IgD-negative memory B cell (primary cell): ENCODE data around the gene NBAS. TPM values are rescaled to one million over a fixed set of nuclear protein-coding genes. Genes with fewer than 3 reads are reported as not detected.
"Not testable (repeated sequence)": the region's sequence is repeated elsewhere in the genome, so short reads cannot be mapped to it uniquely, and the experiment has no call there.

Experiments used
- H3K27ac Mint-ChIP-seq, 3 donors: one replicate each; pipeline ENCODE4 v1.8.0; 2020 to 2022; ENCODE audit warnings: mild to moderate bottlenecking in 3 of 3, mixed read lengths in 3 of 3, moderate library complexity in 1 of 3
- H3K27me3 Mint-ChIP-seq: one replicate; pipeline ENCODE4 v1.8.0; 2021; ENCODE audit warnings: mixed read lengths
- H3K36me3 Mint-ChIP-seq: one replicate; pipeline ENCODE4 v1.8.0; 2020; ENCODE audit warnings: mild to moderate bottlenecking, mixed read lengths
- H3K4me1 Mint-ChIP-seq, 3 donors: one replicate each; pipeline ENCODE4 v1.8.0; 2020 to 2022; ENCODE audit warnings: mixed read lengths in 3 of 3, mild to moderate bottlenecking in 1 of 3
- H3K4me3 Mint-ChIP-seq, 4 donors: one replicate each; pipeline ENCODE4 v1.8.0; 2020 to 2022; ENCODE audit warnings: mild to moderate bottlenecking in 4 of 4, mixed read lengths in 4 of 4, moderate library complexity in 3 of 4
- H3K9me3 Mint-ChIP-seq, 3 donors: one replicate each; pipeline ENCODE4 v1.8.0; 2020 to 2021; ENCODE audit warnings: mixed read lengths in 3 of 3, mild to moderate bottlenecking in 1 of 3
- polyA plus RNA-seq: library from polyadenylated mRNA; unstranded; fragments of 300-500 nt; fragmentation: Illumina TruSeq; gene quantifications from one replicate; pipeline ENCODE4 v1.2.3, GENCODE V29; 2021

The NBAS gene
- polyA plus RNA-seq, 1 donor from 2014 or later = 12.6 TPM

- Mint-ChIP-seq H3K27ac (no peak overlapping the region), H3K36me3 (peaks cover 12% of the 10 kb centered on the region), H3K4me1 (peaks cover 0 to 4% (median 0%) of the 10 kb centered on the region in 3 donors), H3K27me3 (no peaks in the 10 kb centered on the region), H3K4me3 (no peak overlapping the region), H3K9me3 (no peaks in the 10 kb centered on the region)
Measured at GRCh38 chr2:15427987-15428386, 133.1 kb downstream of the NBAS start.

GRCh38 chr2:15426606-15427005, 134.5 kb downstream of the NBAS start:
- H3K9me3 Mint-ChIP-seq = no peaks in the 10 kb centered on the region
- H3K27ac Mint-ChIP-seq = no peak overlapping the region
- H3K27me3 Mint-ChIP-seq = no peaks in the 10 kb centered on the region
- H3K4me3 Mint-ChIP-seq = no peak overlapping the region
- H3K4me1 Mint-ChIP-seq = peaks cover 0 to 4% (median 0%) of the 10 kb centered on the region in 3 donors
- peaks cover 12% of the 10 kb centered on the region for H3K36me3 Mint-ChIP-seq

- no peaks in the 10 kb centered on the region for H3K9me3 Mint-ChIP-seq
- H3K27me3 Mint-ChIP-seq = no peaks in the 10 kb centered on the region
- no peak overlapping the region for H3K4me3 Mint-ChIP-seq
- peaks cover 0 to 4% (median 0%) of the 10 kb centered on the region in 3 donors for H3K4me1 Mint-ChIP-seq
- H3K36me3 Mint-ChIP-seq = peaks cover 12% of the 10 kb centered on the region
- H3K27ac Mint-ChIP-seq = no peak overlapping the region
Measured at GRCh38 chr2:15425712-15426111, 135.4 kb downstream of the NBAS start.

GRCh38 chr2:15421753-15422152, 139.4 kb downstream of the NBAS start:
- H3K4me3 Mint-ChIP-seq = no peak overlapping the region
- no peaks in the 10 kb centered on the region for H3K4me1 Mint-ChIP-seq
- no peak overlapping the region for H3K27ac Mint-ChIP-seq
- no peaks in the 10 kb centered on the region for H3K9me3 Mint-ChIP-seq
- H3K27me3 Mint-ChIP-seq = no peaks in the 10 kb centered on the region
- peaks cover 14% of the 10 kb centered on the region for H3K36me3 Mint-ChIP-seq

- H3K36me3 Mint-ChIP-seq = peaks cover 29% of the 10 kb centered on the region
- H3K9me3 Mint-ChIP-seq = no peaks in the 10 kb centered on the region
- H3K27me3 Mint-ChIP-seq = no peaks in the 10 kb centered on the region
- no peak overlapping the region for H3K27ac Mint-ChIP-seq
- H3K4me3 Mint-ChIP-seq = no peak overlapping the region
- no peaks in the 10 kb centered on the region for H3K4me1 Mint-ChIP-seq
Measured at GRCh38 chr2:15415748-15416147, 145.4 kb downstream of the NBAS start.

GRCh38 chr2:15412779-15413178, 148.4 kb downstream of the NBAS start:
- Mint-ChIP-seq H3K36me3 (peaks cover 35% of the 10 kb centered on the region), H3K4me3 (no peak overlapping the region), H3K4me1 (no peaks in the 10 kb centered on the region), H3K27ac (no peak overlapping the region), H3K27me3 (no peaks in the 10 kb centered on the region), H3K9me3 (no peaks in the 10 kb centered on the region)

GRCh38 chr2:15412309-15412708, 148.8 kb downstream of the NBAS start:
- Mint-ChIP-seq H3K4me3 (no peak overlapping the region), H3K9me3 (no peaks in the 10 kb centered on the region), H3K4me1 (no peaks in the 10 kb centered on the region), H3K27me3 (no peaks in the 10 kb centered on the region), H3K27ac (no peak overlapping the region), H3K36me3 (peaks cover 33% of the 10 kb centered on the region)

GRCh38 chr2:15410884-15411283, 150.2 kb downstream of the NBAS start:
- Mint-ChIP-seq H3K27me3 (no peaks in the 10 kb centered on the region), H3K4me1 (no peaks in the 10 kb centered on the region), H3K36me3 (peaks cover 36% of the 10 kb centered on the region), H3K27ac (no peak overlapping the region), H3K9me3 (no peaks in the 10 kb centered on the region), H3K4me3 (no peak overlapping the region)

GRCh38 chr2:15408759-15409158, 152.4 kb downstream of the NBAS start:
- Mint-ChIP-seq H3K4me3 (no peak overlapping the region), H3K9me3 (no peaks in the 10 kb centered on the region), H3K4me1 (no peaks in the 10 kb centered on the region), H3K27me3 (no peaks in the 10 kb centered on the region), H3K27ac (no peak overlapping the region), H3K36me3 (peaks cover 41% of the 10 kb centered on the region)

- H3K36me3 Mint-ChIP-seq = peaks cover 37% of the 10 kb centered on the region
- no peak overlapping the region for H3K27ac Mint-ChIP-seq
- H3K4me3 Mint-ChIP-seq = no peak overlapping the region
- no peaks in the 10 kb centered on the region for H3K27me3 Mint-ChIP-seq
- no peaks in the 10 kb centered on the region for H3K4me1 Mint-ChIP-seq
- no peaks in the 10 kb centered on the region for H3K9me3 Mint-ChIP-seq
Measured at GRCh38 chr2:15407666-15408065, 153.5 kb downstream of the NBAS start.

GRCh38 chr2:15404511-15404910, 156.6 kb downstream of the NBAS start:
- H3K4me3 Mint-ChIP-seq, H3K27me3 Mint-ChIP-seq, H3K27ac Mint-ChIP-seq, H3K4me1 Mint-ChIP-seq, H3K9me3 Mint-ChIP-seq: not testable (repeated sequence)
- H3K36me3 Mint-ChIP-seq = peaks cover 23% of the 10 kb centered on the region

- Mint-ChIP-seq H3K36me3 (peaks cover 13% of the 10 kb centered on the region), H3K27ac (no peak overlapping the region), H3K4me3 (no peak overlapping the region), H3K9me3 (peaks cover 0 to 4% (median 0%) of the 10 kb centered on the region in 3 donors), H3K27me3 (no peaks in the 10 kb centered on the region), H3K4me1 (peaks cover 0 to 1% (median 0%) of the 10 kb centered on the region in 3 donors)
Measured at GRCh38 chr2:15400240-15400826, 160.8 kb downstream of the NBAS start.

GRCh38 chr2:15399241-15399640, 161.9 kb downstream of the NBAS start:
- H3K27ac Mint-ChIP-seq = no peak overlapping the region

GRCh38 chr2:15391751-15392150, 169.4 kb downstream of the NBAS start:
- no peak overlapping the region for H3K27ac Mint-ChIP-seq
- peaks cover 30% of the 10 kb centered on the region for H3K36me3 Mint-ChIP-seq
- H3K9me3 Mint-ChIP-seq = peaks cover 0 to under 1% (median 0%) of the 10 kb centered on the region in 3 donors
- no peaks in the 10 kb centered on the region for H3K27me3 Mint-ChIP-seq
- H3K4me3 Mint-ChIP-seq = no peak overlapping the region
- no peaks in the 10 kb centered on the region for H3K4me1 Mint-ChIP-seq

More at GRCh38 chr2:15399241-15399640, 161.9 kb downstream of the NBAS start:
- H3K36me3 Mint-ChIP-seq = peaks cover 8% of the 10 kb centered on the region
- H3K9me3 Mint-ChIP-seq = peaks cover 0 to 4% (median 0%) of the 10 kb centered on the region in 3 donors
- no peak overlapping the region for H3K4me3 Mint-ChIP-seq
- no peaks in the 10 kb centered on the region for H3K27me3 Mint-ChIP-seq
- H3K4me1 Mint-ChIP-seq = peaks cover 0 to 1% (median 0%) of the 10 kb centered on the region in 3 donors

- Mint-ChIP-seq H3K36me3 (peaks cover 32% of the 10 kb centered on the region), H3K27me3 (no peaks in the 10 kb centered on the region), H3K4me1 (no peaks in the 10 kb centered on the region), H3K4me3 (no peak overlapping the region), H3K9me3 (no peaks in the 10 kb centered on the region), H3K27ac (no peak overlapping the region)
Measured at GRCh38 chr2:15389895-15390294, 171.2 kb downstream of the NBAS start.

GRCh38 chr2:15389326-15389700, 171.8 kb downstream of the NBAS start:
- H3K9me3 Mint-ChIP-seq = no peaks in the 10 kb centered on the region
- H3K27ac Mint-ChIP-seq = no peak overlapping the region
- H3K36me3 Mint-ChIP-seq = peaks cover 33% of the 10 kb centered on the region
- H3K4me3 Mint-ChIP-seq = no peak overlapping the region
- no peaks in the 10 kb centered on the region for H3K4me1 Mint-ChIP-seq
- H3K27me3 Mint-ChIP-seq = no peaks in the 10 kb centered on the region
